Right lobe of liver (tissue), 6 donors: Measurements from ENCODE around the gene LHX4. TPM values are rescaled to one million over a fixed set of nuclear protein-coding genes. Genes with fewer than 3 reads are reported as not detected.

ENCODE experiments used
- ATAC-seq, 4 donors: fragments of 200-7000 bp; cut with Tn5 transposase; one replicate each; pipeline ENCODE4 v1.9.1; 2020; ENCODE audit warnings: mild to moderate bottlenecking in 4 of 4, moderate library complexity in 4 of 4
- DNase-seq, 3 donors: peaks; one replicate each; pipeline ENCODE4 v3.0.0-alpha.2; 2020
- H3K27ac ChIP-seq, 3 donors: fragments of 200-600 bp; one replicate each; pipeline ENCODE4 v1.8.0; 2022
- H3K27me3 ChIP-seq, 2 donors: fragments of 200-600 bp; one replicate each; pipeline ENCODE4 v1.8.0; 2022
- H3K36me3 ChIP-seq, 4 donors: fragments of 200-600 bp; sonication (generic) in 1 of 4; one replicate each; pipeline versions ENCODE4 v1.5.1 to v1.8.0; 2017 to 2022; ENCODE audit warnings: control low read depth in 1 of 4
- H3K4me1 ChIP-seq, 4 donors: fragments of 200-600 bp; sonication (generic) in 1 of 4; one replicate each; pipeline versions ENCODE4 v1.5.1 to v1.8.0; 2017 to 2022; ENCODE audit warnings: control low read depth in 1 of 4
- H3K4me3 ChIP-seq, 3 donors: fragments of 200-600 bp; one replicate each; pipeline ENCODE4 v1.8.0; 2022
- H3K9me3 ChIP-seq, 4 donors: fragments of 200-600 bp; sonication (generic) in 1 of 4; one replicate each; pipeline versions ENCODE4 v1.5.1 to v1.8.0; 2017 to 2022; ENCODE audit warnings: control low read depth in 1 of 4
- POLR2A ChIP-seq: fragments of 450-650 bp; IDR thresholded peaks from one replicate; pipeline ENCODE4 v1.6.1; 2017; ENCODE audit warnings: antibody characterized with exemption, mild to moderate bottlenecking
- WGBS: methylation state at CpG from one replicate; pipeline ENCODE4 v1.1.6; 2018; ENCODE audit warnings: low coverage, low lambda C conversion rate; ENCODE audit not compliant: insufficient coverage; ENCODE audit errors: missing lambda C conversion rate; 5-methylcytosine and 5-hydroxymethylcytosine counted together
- intact Hi-C, 2 donors: fragments of 100-400 bp; cut with DNase I; formaldehyde crosslinking; loops; one replicate each; pipeline versions ENCODE4 v1.11.2 to v1.14.1; 2022
- total RNA-seq, 6 experiments: library from RNA; depleted of rRNA in 2 of 6; stranded (reverse); fragments of >200 nt in 2 of 6; fragmentation: NEBNext Ultra II Directional in 3 of 6; extraction: Animal tissue kit (Norgen Biotek cat#: 25700) in 3 of 6; gene quantifications; one replicate each; pipeline versions ENCODE4 v1.1.0 to v1.2.4, GENCODE V29; 2016 to 2023
- TF ChIP-seq, protein P1 (sequence below), 4 donors: fragments of 200-600 bp in 3 of 4; fragments of 450-650 bp in 1 of 4; IDR thresholded peaks; one replicate each; pipeline versions ENCODE4 v1.5.1 to v1.8.0; 2016 to 2022; ENCODE audit warnings: antibody characterized with exemption in 4 of 4, mild to moderate bottlenecking in 2 of 4
- donor health status: DM: no; HTN: yes; CAD: no.
- donor health status: DM: no; HTN: no; CAD: no.
- donor health status: DM: no; HTN: no; CAD: no.
- donor health status: DM: no; HTN: yes; CAD: no.
- donor health status: DM: no; HTN: yes; CAD: no.

The LHX4 gene
- total RNA-seq, 6 experiments from 2014 or later, result not detected

GRCh38 chr1:180275726-180276125 is 45.7 kb downstream of the LHX4 start:
- Histone ChIP-seq H3K36me3 (no peaks in the 10 kb centered on the region), H3K4me1 (peaks cover 0 to 6% (median 1%) of the 10 kb centered on the region in 4 donors), H3K27me3 (no peaks in the 10 kb centered on the region), H3K4me3 (no peak overlapping the region), H3K27ac (no peak overlapping the region), H3K9me3 (no peaks in the 10 kb centered on the region)
- no peak for TF ChIP-seq POLR2A
- TF ChIP-seq, protein P1, sequence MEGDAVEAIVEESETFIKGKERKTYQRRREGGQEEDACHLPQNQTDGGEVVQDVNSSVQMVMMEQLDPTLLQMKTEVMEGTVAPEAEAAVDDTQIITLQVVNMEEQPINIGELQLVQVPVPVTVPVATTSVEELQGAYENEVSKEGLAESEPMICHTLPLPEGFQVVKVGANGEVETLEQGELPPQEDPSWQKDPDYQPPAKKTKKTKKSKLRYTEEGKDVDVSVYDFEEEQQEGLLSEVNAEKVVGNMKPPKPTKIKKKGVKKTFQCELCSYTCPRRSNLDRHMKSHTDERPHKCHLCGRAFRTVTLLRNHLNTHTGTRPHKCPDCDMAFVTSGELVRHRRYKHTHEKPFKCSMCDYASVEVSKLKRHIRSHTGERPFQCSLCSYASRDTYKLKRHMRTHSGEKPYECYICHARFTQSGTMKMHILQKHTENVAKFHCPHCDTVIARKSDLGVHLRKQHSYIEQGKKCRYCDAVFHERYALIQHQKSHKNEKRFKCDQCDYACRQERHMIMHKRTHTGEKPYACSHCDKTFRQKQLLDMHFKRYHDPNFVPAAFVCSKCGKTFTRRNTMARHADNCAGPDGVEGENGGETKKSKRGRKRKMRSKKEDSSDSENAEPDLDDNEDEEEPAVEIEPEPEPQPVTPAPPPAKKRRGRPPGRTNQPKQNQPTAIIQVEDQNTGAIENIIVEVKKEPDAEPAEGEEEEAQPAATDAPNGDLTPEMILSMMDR (IDR thresholded peaks at IDR 0.05), result no peak
- ATAC-seq, result no peak
- WGBS, result no CpG with 5 or more reads among the region's 5 CpGs
- DNase-seq, result peak in 1 of 3 donors; percentile 38
- intact Hi-C loops, result no loop called here

DNA sequence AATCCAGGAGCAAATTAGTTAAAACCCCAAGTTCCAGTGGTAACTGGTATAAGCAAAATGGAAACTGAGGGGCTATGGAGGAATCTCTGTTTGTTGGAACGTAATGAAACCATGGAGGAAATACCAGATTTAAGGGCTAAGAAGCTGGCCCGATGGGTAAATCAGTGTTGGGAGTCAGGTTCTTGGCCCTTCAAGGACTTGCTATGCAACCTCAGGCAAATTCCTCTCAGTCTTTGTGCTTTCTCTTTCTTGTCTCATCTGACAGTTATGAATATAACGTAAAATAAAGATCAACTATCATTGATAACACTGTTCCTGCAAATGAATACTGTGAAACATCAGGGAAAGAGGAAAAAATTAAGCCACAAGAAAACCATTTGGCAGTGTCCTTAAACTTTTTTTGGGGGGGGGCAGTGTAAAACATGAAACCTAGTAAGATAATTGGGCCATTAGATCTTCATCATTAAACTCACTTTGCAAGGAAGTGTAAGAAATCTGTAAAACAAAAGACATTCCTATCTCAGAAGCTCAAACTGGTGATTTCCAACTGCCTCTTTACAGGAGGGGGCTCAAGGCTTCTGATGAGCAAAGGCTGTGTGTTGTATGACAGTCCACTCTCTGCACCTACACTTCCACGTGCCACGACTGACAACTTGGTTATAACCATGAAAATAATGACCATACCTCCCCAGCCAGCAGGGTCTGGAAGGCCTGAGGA is 47.6 kb downstream of the LHX4 start:
- WGBS, result 93% methylated on average over 5 of the region's 5 CpGs
- no peak for DNase-seq
- ATAC-seq, result no peak
- intact Hi-C loops, result no loop called here
- Histone ChIP-seq H3K27me3 (no peaks in the 10 kb centered on the region), H3K9me3 (no peaks in the 10 kb centered on the region), H3K27ac (no peak overlapping the region), H3K36me3 (no peaks in the 10 kb centered on the region), H3K4me1 (peaks cover 0 to 9% (median 0%) of the 10 kb centered on the region in 4 donors), H3K4me3 (no peak overlapping the region)
- TF ChIP-seq, protein P1 (IDR thresholded peaks at IDR 0.05), result no peak
- TF ChIP-seq POLR2A, result no peak

- ATAC-seq, result no peak
- Histone ChIP-seq H3K4me3 (no peak overlapping the region), H3K36me3 (no peaks in the 10 kb centered on the region), H3K9me3 (no peaks in the 10 kb centered on the region), H3K27ac (no peak overlapping the region), H3K27me3 (no peaks in the 10 kb centered on the region), H3K4me1 (peaks cover 0 to 9% (median 0%) of the 10 kb centered on the region in 4 donors)
- no peak for DNase-seq
- 100% methylated on average over 2 of the region's 2 CpGs for WGBS
- intact Hi-C loops, result no loop called here
- TF ChIP-seq, protein P1 (IDR thresholded peaks at IDR 0.05), result no peak
- TF ChIP-seq POLR2A, result no peak
These were observed 48.1 kb downstream of the LHX4 start for GRCh38 chr1:180278194-180278515.

- Histone ChIP-seq H3K9me3 (no peaks in the 10 kb centered on the region), H3K27me3 (no peaks in the 10 kb centered on the region), H3K4me3 (no peak overlapping the region), H3K36me3 (no peaks in the 10 kb centered on the region), H3K27ac (no peak overlapping the region), H3K4me1 (peaks cover 0 to 9% (median 0%) of the 10 kb centered on the region in 4 donors)
- intact Hi-C loops, result no loop called here
- DNase-seq (peak in 2 of 3 donors; percentile 32 to 33), ATAC-seq (peak; percentile 47 to 76 (median 58))
- TF ChIP-seq, protein P1 (IDR thresholded peaks at IDR 0.05), result no peak
- TF ChIP-seq POLR2A, result no peak
- WGBS, result 66% methylated on average over 9 of the region's 9 CpGs
These were observed 48.7 kb downstream of the LHX4 start for GRCh38 chr1:180278596-180279395.
